Body of pancreas (tissue), 4 donors: ENCODE data around the gene CDHR1.

Source experiments
- POLR2A ChIP-seq, 3 donors: fragments of 450-650 bp; IDR thresholded peaks; one replicate each; pipeline ENCODE4 v1.6.1; 2016; ENCODE audit warnings: antibody characterized with exemption in 3 of 3, mild to moderate bottlenecking in 2 of 3
- TF ChIP-seq, protein P1 (sequence below), 7 experiments: fragments of 450-650 bp in 4 of 7; fragments of 200-600 bp in 3 of 7; sonication (generic) in 3 of 7; IDR thresholded peaks; one replicate each; pipeline ENCODE4 v1.5.1; 2016 to 2019; ENCODE audit warnings: antibody characterized with exemption in 7 of 7

DNA sequence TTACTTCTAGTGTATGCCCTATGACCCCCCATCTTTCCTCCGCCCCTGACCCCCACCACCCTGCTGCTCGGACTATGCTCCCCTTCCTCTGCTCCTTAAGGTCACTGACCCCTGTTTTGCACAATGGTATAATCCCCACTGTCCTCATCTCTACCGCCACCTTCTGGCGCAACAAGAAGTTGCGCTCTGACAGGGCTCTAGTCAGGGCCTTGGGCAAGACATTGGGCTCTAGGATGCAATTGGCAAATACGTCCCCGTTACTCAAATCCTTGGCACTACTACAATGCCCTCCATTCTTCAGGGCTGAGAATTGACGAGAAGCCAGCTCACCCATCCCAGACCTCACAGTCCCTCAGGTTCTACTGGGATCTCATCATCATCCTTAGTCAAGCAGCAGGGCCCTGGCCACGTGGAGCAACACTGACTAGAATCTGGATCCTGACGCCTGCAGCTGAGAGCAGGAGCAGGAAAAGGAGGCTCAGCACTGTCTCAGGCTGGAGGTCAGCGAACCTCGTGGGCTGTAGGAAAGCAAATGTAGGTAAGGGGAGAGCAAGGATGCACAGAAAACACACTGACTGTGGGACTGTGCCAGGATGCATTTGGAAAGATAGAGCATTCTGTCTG, 20.4 kb downstream of the CDHR1 start:
- TF ChIP-seq, protein P1, sequence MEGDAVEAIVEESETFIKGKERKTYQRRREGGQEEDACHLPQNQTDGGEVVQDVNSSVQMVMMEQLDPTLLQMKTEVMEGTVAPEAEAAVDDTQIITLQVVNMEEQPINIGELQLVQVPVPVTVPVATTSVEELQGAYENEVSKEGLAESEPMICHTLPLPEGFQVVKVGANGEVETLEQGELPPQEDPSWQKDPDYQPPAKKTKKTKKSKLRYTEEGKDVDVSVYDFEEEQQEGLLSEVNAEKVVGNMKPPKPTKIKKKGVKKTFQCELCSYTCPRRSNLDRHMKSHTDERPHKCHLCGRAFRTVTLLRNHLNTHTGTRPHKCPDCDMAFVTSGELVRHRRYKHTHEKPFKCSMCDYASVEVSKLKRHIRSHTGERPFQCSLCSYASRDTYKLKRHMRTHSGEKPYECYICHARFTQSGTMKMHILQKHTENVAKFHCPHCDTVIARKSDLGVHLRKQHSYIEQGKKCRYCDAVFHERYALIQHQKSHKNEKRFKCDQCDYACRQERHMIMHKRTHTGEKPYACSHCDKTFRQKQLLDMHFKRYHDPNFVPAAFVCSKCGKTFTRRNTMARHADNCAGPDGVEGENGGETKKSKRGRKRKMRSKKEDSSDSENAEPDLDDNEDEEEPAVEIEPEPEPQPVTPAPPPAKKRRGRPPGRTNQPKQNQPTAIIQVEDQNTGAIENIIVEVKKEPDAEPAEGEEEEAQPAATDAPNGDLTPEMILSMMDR (IDR thresholded peaks at IDR 0.05), result peak in 4 of 7 experiments; percentile 8 to 30 (median 17)
- TF ChIP-seq POLR2A (IDR thresholded peaks at IDR 0.05), result no peak
